ENCODE measurements around the gene FBXW8.

The FBXW8 gene

GRCh38 chr12:116955382-116956021 lies 44.8 kb downstream of the FBXW8 start:
- no peak for DNase-seq (ENCODE audit: low read depth)

GRCh38 chr12:116958402-116959197 lies 47.9 kb downstream of the FBXW8 start:
- no peak for DNase-seq (ENCODE audit: low read depth)

- DNase-seq (ENCODE audit: low read depth), result no peak
These were observed 48.4 kb downstream of the FBXW8 start for GRCh38 chr12:116959198-116959460.

GRCh38 chr12:116959845-116960514 lies 49.2 kb downstream of the FBXW8 start:
- peak; percentile 32 for DNase-seq (ENCODE audit: low read depth)

GRCh38 chr12:116962197-116962596 lies 51.4 kb downstream of the FBXW8 start:
- no peak for DNase-seq (ENCODE audit: low read depth)

- no peak for DNase-seq (ENCODE audit: low read depth)
These were observed 52.1 kb downstream of the FBXW8 start for GRCh38 chr12:116962783-116963356.

GRCh38 chr12:116964054-116965050 lies 53.6 kb downstream of the FBXW8 start:
- DNase-seq (ENCODE audit: low read depth), result no peak

- DNase-seq (ENCODE audit: low read depth), result no peak
These were observed 58.2 kb downstream of the FBXW8 start for GRCh38 chr12:116968986-116969385.

GRCh38 chr12:116969615-116970585 lies 59.1 kb downstream of the FBXW8 start:
- DNase-seq (ENCODE audit: low read depth), result no peak

- DNase-seq (ENCODE audit: low read depth), result no peak
These were observed 60.5 kb downstream of the FBXW8 start for GRCh38 chr12:116971222-116971621.

GRCh38 chr12:116975779-116976393 lies 65.1 kb downstream of the FBXW8 start:
- no peak for DNase-seq (ENCODE audit: low read depth)

GRCh38 chr12:116977465-116978380 lies 67.0 kb downstream of the FBXW8 start:
- no peak for DNase-seq (ENCODE audit: low read depth)

- DNase-seq (ENCODE audit: low read depth), result no peak
These were observed 68.2 kb downstream of the FBXW8 start for GRCh38 chr12:116978791-116979508.

- DNase-seq (ENCODE audit: low read depth), result no peak
These were observed 69.3 kb downstream of the FBXW8 start for GRCh38 chr12:116980083-116980482.

GRCh38 chr12:116982791-116983411 lies 72.2 kb downstream of the FBXW8 start:
- no peak for DNase-seq (ENCODE audit: low read depth)

GRCh38 chr12:116984098-116984497 lies 73.3 kb downstream of the FBXW8 start:
- no peak for DNase-seq (ENCODE audit: low read depth)

- DNase-seq (ENCODE audit: low read depth), result no peak
These were observed 79.6 kb downstream of the FBXW8 start for GRCh38 chr12:116990329-116990728.
